ENCODE data around the gene NFATC1. TPM values are rescaled to one million over a fixed set of nuclear protein-coding genes. Genes with fewer than 3 reads are reported as not detected.

Gene NFATC1
- polyA plus RNA-seq, 1 of the 3 experiments (the other 2 are of a cell fraction), result 0.02 TPM

DNA sequence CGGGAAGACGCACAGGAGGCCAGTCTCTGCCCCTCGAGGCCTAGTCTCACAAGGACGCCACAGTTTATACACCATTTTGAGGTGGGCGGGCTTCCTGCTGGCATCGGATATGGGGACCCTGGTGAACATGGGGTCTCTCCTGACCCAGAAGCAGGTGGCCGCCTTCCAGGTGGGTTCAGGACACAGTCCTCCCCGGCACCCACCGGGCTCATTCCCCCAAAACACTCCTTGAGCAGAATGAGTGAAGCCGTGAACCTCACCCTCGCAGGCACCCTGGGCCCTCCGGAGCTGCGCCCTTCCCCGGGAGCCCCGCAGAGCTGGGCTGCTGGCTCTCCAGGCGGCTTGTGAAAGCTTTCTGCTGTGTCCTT, 6.5 kb downstream of the NFATC1 start:
- Histone ChIP-seq H3K4me3 (ENCODE audit: low read depth in 2 of 2, low read length in 1 of 2) (no peak overlapping the region), H4K20me1 (ENCODE audit: insufficient read depth) (peaks cover 11% of the 10 kb centered on the region; the same call in 1 of the 2 replicates), H3K9ac (no peak overlapping the region), H3K4me2 (no peak overlapping the region), H2AFZ (ENCODE audit: low read depth) (no peak overlapping the region), H3K36me3 (replicated peaks in 1 of 2; ENCODE audit: control insufficient read depth in 1 of 2, insufficient read depth in 2 of 2, low read length in 1 of 2) (no peaks in the 10 kb centered on the region), H3K27me3 (ENCODE audit: insufficient read depth) (peaks cover 91% of the 10 kb centered on the region), H3K79me2 (ENCODE audit: insufficient read depth) (no peaks in the 10 kb centered on the region), H3F3A (replicated peaks; ENCODE audit: insufficient read depth) (no peaks in the 10 kb centered on the region), H3K9me2 (no peaks in the 10 kb centered on the region), H3K9me3 (no peaks in the 10 kb centered on the region), H3K27ac (ENCODE audit: low read depth in 2 of 2, low read length in 1 of 2) (no peak overlapping the region), H3K4me1 (ENCODE audit: control insufficient read depth in 1 of 2, insufficient read depth in 2 of 2, low read depth in 1 of 2, low read length in 1 of 2) (no peaks in the 10 kb centered on the region; a peak in 1 of 4 replicates)
- ChIA-PET POLR2A (no interaction called here), CTCF (no interaction called here)
- no peak for DNase-seq
- TF ChIP-seq CTCF (IDR thresholded peaks at IDR 0.05) (no peak), IRF3 (IDR thresholded peaks at IDR 0.05; ENCODE audit: low read depth, low read length) (no peak), NFIC (IDR thresholded peaks at IDR 0.05; ENCODE audit: borderline replicate concordance) (no peak), TAF1 (IDR thresholded peaks at IDR 0.05; ENCODE audit: borderline replicate concordance, low read depth, low read length) (no peak), YY1 (IDR thresholded peaks at IDR 0.05; ENCODE audit: low read depth) (no peak), ZBTB33 (IDR thresholded peaks at IDR 0.05; ENCODE audit: borderline replicate concordance, low read depth) (no peak), CHD2 (IDR thresholded peaks at IDR 0.05; ENCODE audit: low read length, partially characterized antibody) (no peak), RXRA (IDR thresholded peaks at IDR 0.05; ENCODE audit: borderline replicate concordance, low read depth) (no peak), MAX (IDR thresholded peaks at IDR 0.05; ENCODE audit: low read depth) (no peak)
- WGBS (ENCODE audit: low lambda C conversion rate), result 87% methylated on average over 10 of the region's 16 CpGs

DNA sequence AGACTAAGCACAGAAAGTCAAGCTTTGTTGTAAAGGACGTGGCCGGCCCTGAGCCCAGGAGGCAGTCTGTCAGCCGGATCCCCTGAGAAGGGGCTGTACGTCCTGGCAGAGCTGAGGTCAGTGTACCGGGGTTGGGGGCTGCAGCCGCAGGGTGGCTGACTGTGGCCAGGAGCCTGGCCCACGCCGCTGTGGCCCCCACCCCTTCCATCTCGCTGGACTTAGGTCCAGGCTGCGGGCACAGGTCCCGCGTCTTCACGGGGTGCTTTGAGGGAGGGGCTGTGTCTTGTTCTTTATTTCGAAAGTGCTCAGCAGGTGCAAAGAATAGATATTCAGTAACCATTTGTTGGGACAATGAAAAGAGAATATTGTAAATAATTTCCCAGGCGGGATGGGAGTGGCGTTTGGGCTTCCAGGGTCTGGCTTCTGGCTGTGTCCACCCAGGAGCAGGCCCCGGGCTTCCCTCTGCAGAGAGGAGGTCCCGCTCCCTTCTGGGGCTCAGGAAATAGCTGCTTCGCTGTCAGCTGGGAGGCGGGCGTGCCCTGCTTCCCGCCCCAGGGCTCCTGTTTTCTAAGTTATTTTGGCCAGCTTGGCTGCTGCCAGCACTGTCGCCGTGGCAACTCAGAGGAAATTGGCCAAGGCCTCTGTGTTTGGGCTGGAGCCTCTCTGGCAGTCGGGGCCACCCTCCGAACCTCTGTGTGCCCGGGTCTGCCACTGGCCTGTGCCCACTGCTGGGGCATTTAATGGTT, 7.4 kb downstream of the NFATC1 start:
- no peaks in the 10 kb centered on the region for H3K9me2 ChIP-seq
- H3K4me1 ChIP-seq (ENCODE audit: control insufficient read depth in 1 of 2, insufficient read depth in 2 of 2, low read depth in 1 of 2, low read length in 1 of 2), result no peaks in the 10 kb centered on the region
- ChIA-PET CTCF (interaction anchor here (1.5 kb wide), 1 partner anchor 23 kb away, joined by 4 read pairs; no protein-coding TSS in a partner anchor), POLR2A (no interaction called here)
- no peak overlapping the region for H3K4me3 ChIP-seq (ENCODE audit: low read depth in 2 of 2, low read length in 1 of 2)
- H3K27me3 ChIP-seq (ENCODE audit: insufficient read depth), result peaks cover 89% of the 10 kb centered on the region
- no peaks in the 10 kb centered on the region for H3K9me3 ChIP-seq
- H3K79me2 ChIP-seq (ENCODE audit: insufficient read depth), result no peaks in the 10 kb centered on the region
- no peaks in the 10 kb centered on the region for H3F3A ChIP-seq (replicated peaks; ENCODE audit: insufficient read depth)
- DNase-seq, result no peak
- WGBS (ENCODE audit: low lambda C conversion rate), result 8% methylated on average over 13 of the region's 27 CpGs
- no peak overlapping the region for H3K9ac ChIP-seq
- peaks cover 11% of the 10 kb centered on the region; the same call in 1 of the 2 replicates for H4K20me1 ChIP-seq (ENCODE audit: insufficient read depth)
- no peak overlapping the region for H2AFZ ChIP-seq (ENCODE audit: low read depth)
- TF ChIP-seq TCF12 (IDR thresholded peaks at IDR 0.05) (no peak), MAX (IDR thresholded peaks at IDR 0.05; ENCODE audit: low read depth) (no peak), IRF3 (IDR thresholded peaks at IDR 0.05; ENCODE audit: low read depth, low read length) (no peak), SIN3A (IDR thresholded peaks at IDR 0.05; ENCODE audit: borderline replicate concordance, low read depth, low read length) (no peak), FOXM1 (IDR thresholded peaks at IDR 0.05; ENCODE audit: low read depth) (no peak), TAF1 (IDR thresholded peaks at IDR 0.05; ENCODE audit: borderline replicate concordance, low read depth, low read length) (no peak), NRF1 (IDR thresholded peaks at IDR 0.05; ENCODE audit: low read depth, low read length) (no peak)
- TF ChIP-seq, protein P1, sequence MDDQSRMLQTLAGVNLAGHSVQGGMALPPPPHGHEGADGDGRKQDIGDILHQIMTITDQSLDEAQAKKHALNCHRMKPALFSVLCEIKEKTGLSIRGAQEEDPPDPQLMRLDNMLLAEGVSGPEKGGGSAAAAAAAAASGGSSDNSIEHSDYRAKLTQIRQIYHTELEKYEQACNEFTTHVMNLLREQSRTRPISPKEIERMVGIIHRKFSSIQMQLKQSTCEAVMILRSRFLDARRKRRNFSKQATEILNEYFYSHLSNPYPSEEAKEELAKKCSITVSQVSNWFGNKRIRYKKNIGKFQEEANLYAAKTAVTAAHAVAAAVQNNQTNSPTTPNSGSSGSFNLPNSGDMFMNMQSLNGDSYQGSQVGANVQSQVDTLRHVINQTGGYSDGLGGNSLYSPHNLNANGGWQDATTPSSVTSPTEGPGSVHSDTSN (IDR thresholded peaks at IDR 0.05), result no peak
- H3K4me2 ChIP-seq, result no peak overlapping the region
- H3K36me3 ChIP-seq (replicated peaks in 1 of 2; ENCODE audit: control insufficient read depth in 1 of 2, insufficient read depth in 2 of 2, low read length in 1 of 2), result no peaks in the 10 kb centered on the region
- H3K27ac ChIP-seq (ENCODE audit: low read depth in 2 of 2, low read length in 1 of 2), result no peak overlapping the region
